GM12872 (cell line): ENCODE results near the gene BTBD6.

Experiments
- TF ChIP-seq, protein P1 (sequence below): IDR thresholded peaks from 3 replicates; pipeline ENCODE4 v1.5.1; 2011; ENCODE audit warnings: low read depth, mild to moderate bottlenecking, low read length, moderate library complexity; ENCODE audit not compliant: insufficient read depth

The BTBD6 gene

DNA sequence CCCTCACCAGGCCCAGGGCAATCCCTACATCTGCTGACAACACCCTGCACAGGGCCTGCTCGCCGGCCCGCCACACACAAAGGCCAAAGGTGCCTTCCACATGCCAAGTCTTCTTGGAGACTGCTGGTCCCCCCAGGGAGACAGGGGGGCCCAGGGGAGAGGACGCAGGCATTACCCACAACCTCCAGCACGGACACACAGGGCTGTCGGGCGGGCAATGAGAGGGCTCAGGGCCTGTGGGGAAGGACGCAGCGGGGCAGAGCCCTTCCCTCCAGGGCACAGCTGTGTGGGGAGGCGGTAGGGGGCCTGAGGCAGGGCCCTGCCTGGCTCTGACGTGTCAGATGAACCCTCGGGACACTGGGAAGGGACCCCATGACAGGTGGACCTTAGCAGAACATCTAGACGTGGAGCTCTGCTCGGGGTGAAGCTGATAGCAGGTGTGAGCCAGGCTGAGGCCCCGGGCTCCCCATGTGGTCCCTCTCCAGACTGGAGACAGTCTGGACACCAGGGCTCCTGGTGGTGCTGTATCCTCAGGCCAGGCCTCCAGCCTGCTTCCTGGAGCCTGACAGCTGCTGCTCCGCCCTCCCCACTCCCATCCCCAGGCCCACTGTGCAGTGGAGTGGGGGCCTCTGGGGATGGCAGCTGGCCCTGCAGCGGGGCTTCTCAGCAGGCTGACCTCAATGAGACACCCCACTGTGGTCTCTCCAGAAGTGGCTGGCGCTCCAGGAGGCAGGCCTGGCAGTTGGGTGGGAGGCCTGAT lies 35.6 kb upstream of the BTBD6 start:
- TF ChIP-seq, protein P1, sequence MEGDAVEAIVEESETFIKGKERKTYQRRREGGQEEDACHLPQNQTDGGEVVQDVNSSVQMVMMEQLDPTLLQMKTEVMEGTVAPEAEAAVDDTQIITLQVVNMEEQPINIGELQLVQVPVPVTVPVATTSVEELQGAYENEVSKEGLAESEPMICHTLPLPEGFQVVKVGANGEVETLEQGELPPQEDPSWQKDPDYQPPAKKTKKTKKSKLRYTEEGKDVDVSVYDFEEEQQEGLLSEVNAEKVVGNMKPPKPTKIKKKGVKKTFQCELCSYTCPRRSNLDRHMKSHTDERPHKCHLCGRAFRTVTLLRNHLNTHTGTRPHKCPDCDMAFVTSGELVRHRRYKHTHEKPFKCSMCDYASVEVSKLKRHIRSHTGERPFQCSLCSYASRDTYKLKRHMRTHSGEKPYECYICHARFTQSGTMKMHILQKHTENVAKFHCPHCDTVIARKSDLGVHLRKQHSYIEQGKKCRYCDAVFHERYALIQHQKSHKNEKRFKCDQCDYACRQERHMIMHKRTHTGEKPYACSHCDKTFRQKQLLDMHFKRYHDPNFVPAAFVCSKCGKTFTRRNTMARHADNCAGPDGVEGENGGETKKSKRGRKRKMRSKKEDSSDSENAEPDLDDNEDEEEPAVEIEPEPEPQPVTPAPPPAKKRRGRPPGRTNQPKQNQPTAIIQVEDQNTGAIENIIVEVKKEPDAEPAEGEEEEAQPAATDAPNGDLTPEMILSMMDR: no peak

DNA sequence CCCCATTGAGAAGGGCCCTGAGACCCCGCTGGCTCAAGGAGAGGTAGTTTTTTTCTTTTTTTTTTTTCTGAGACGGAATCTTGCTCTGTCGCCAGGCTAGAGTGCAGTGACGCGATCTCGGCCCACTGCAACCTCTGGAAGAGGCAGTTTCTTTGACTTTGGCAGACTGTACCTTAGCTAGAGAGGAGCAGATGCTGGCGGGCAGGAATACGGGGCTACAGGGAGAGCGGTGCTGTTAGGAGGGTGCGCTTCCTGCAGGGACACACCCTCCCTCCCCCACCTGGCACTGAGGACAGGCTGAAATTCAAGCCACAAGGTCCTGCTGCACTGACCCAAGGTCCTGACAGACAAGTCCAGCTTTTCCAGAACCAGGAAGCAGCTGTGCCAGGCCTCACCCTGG lies 35.0 kb upstream of the BTBD6 start:
- TF ChIP-seq, protein P1: no peak

DNA sequence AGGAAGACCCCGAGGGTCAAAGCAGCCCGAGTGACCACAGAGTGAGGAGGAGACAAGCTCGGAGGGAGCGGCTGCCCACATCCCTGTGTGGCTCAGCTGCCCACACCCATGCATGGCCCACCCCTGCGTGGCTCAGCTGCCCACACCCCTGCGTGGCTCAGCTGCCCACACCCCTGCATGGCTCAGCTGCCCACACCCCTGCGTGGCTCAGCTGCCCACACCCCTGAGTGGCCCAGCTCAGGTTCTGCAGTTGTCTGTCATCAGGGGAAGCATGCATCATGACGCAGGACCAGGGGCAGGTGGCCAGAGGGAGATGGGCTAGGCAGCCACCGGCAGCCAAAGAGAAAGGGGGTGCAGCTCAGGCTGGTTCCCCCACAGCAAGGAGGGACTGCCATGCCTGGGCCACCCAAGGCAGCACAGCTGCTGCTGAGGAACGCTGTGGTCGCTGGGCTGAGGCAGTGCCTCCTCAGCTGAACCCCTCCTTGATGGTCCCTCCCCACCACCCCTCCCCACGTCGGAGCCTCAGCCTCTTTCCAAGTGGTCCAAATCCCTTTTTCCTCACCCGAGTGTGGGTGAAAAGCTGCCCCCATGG lies 33.9 kb upstream of the BTBD6 start:
- TF ChIP-seq, protein P1: no peak

DNA sequence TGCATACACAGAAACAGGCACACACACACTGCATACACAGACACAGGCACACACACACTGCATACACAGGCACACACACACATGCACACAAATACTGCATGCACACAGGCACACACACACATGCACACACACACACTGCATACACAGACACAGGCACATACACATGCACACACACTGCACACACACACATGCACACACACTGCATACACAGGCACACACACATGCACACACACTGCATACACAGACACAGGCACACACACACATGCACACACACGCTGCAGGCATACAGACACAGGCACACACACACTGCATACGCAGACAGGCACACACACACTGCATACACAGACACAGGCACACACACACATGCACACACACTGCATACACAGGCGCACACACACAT lies 32.7 kb upstream of the BTBD6 start:
- TF ChIP-seq, protein P1: no peak

- TF ChIP-seq, protein P1: no peak
Observed at GRCh38 chr14:105216490-105217247, 31.7 kb upstream of the BTBD6 start.

GRCh38 chr14:105217774-105218173 lies 30.6 kb upstream of the BTBD6 start:
- TF ChIP-seq, protein P1: no peak

DNA sequence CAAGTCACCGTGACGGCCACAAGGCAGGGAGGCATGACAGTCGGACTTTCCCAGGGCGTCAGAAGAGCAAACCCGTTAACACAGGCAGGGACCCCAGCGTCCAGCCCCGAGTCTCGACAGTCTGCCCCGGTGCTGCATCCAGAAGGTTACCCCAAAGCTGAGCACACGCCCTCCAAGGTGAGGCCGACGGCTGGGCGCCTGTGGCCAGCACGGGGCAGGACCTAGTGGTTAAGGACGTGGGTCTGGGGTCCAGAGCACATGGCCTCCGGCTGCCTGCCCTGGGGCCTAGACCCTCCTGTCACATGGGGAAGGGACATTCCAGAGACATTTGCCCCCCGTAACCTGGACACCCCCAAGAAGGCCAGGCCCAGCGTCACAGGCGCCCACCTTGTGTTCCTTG lies 29.7 kb upstream of the BTBD6 start:
- TF ChIP-seq, protein P1: no peak
